Muscle layer of colon (tissue), 2 donors: ENCODE results near the gene DNAJC1.

Experiments used
- H3K27ac ChIP-seq: one replicate; pipeline ENCODE4 v1.7.0; 2013; ENCODE audit warnings: low read depth, mild to moderate bottlenecking, low read length, moderate library complexity
- H3K27me3 ChIP-seq, 2 donors: one replicate each; pipeline ENCODE4 v1.7.0; 2013; ENCODE audit warnings: low read length in 2 of 2, mild to moderate bottlenecking in 2 of 2; ENCODE audit not compliant: insufficient read depth in 2 of 2, control insufficient read depth in 1 of 2
- H3K36me3 ChIP-seq: one replicate; pipeline ENCODE4 v1.7.0; 2013; ENCODE audit warnings: mild to moderate bottlenecking, low read length; ENCODE audit not compliant: insufficient read depth
- H3K4me1 ChIP-seq: one replicate; pipeline ENCODE4 v1.7.0; 2013; ENCODE audit warnings: mild to moderate bottlenecking, low read length; ENCODE audit not compliant: insufficient read depth
- H3K4me3 ChIP-seq, 2 donors: one replicate each; pipeline ENCODE4 v1.7.0; 2013; ENCODE audit warnings: low read length in 2 of 2, low read depth in 1 of 2, mild to moderate bottlenecking in 1 of 2, moderate library complexity in 1 of 2
- H3K9ac ChIP-seq: one replicate; pipeline ENCODE4 v1.7.0; 2013; ENCODE audit warnings: low read length
- H3K9me3 ChIP-seq: one replicate; pipeline ENCODE4 v1.7.0; 2013; ENCODE audit warnings: mild to moderate bottlenecking, low read length
- donor health status: abdominal sarcoma.
- donor health status: Adenocarcinoma of cecum.

Gene DNAJC1

DNA sequence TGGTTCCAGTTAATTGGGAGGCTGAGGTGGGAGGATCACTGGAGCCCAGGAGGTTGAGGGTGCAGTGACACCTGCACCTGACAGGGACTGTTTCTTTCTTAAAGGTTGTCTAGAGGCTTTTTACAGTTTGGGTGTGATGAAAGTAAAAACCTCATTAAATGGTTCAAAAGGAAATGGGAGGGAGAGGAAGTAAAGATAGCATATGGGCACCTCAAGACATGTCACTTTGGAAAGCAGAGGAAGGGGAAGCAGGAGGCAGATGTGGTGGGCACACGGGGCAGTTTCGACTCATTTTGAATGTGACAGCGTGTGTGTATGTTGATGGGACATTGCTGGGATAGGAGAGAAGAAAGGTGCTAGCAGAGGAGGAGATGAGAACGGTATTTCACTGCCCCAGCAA lies 266.4 kb downstream of the DNAJC1 start:
- H3K4me1 ChIP-seq = no peaks in the 10 kb centered on the region
- H3K4me3 ChIP-seq = no peak overlapping the region
- H3K9me3 ChIP-seq = no peaks in the 10 kb centered on the region
- H3K27ac ChIP-seq = no peak overlapping the region
- H3K36me3 ChIP-seq = peaks cover 37% of the 10 kb centered on the region
- no peaks in the 10 kb centered on the region for H3K27me3 ChIP-seq
- H3K9ac ChIP-seq = no peak overlapping the region

DNA sequence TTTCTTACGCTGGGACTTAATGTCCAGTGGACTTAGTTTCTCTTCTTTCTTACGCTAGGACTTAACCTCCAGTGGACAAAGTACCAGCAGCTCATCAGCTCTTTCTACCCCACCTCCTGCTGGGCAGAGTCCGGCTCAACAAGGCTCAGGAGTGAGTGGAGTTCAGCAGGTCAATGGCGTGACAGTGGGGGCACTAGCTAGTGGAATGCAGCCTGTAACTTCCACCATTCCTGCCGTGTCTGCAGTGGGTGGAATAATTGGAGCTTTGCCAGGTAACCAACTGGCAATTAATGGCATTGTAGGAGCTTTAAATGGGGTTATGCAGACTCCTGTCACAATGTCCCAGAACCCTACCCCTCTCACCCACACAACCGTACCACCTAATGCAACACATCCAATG lies 269.8 kb downstream of the DNAJC1 start:
- no peak overlapping the region for H3K4me3 ChIP-seq
- H3K27ac ChIP-seq = no peak overlapping the region
- peaks cover 10% of the 10 kb centered on the region for H3K36me3 ChIP-seq
- no peak overlapping the region for H3K9ac ChIP-seq
- H3K9me3 ChIP-seq = no peaks in the 10 kb centered on the region
- no peaks in the 10 kb centered on the region for H3K4me1 ChIP-seq
- no peaks in the 10 kb centered on the region for H3K27me3 ChIP-seq

DNA sequence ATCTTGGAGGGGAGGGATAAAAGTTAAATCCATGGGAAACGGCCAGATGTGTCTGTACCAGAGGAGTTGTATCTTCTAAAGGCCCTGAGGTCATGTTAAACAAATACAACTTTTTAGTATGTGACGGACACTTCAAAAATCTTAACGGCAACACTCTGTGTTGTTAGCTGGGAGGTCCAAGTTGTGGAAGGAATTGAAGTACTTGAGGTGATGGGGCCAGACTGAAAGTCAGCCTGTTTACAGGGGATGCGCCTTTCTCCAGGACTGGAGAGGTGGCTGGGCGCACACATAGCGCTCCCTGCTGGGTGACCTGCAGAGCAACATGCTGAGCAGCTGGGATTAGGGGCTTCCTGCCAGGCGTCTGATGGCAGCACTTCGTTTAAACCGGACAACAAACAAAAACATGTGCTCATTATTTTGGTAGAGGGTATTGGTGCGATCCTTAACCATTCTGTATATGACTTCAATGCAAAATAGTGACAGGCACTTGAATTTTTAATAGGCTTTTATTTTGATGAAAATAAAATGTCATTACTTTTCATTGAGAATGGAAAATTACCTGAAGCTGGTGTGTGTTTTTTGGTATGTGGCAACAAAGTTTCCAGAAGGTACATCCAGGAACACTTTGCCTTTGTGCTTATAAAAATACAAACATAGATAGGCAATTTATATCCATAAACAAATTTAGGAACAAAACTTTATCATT lies 271.3 kb downstream of the DNAJC1 start:
- Histone ChIP-seq H3K27ac (no peak overlapping the region), H3K4me3 (no peak overlapping the region), H3K36me3 (peaks cover 12% of the 10 kb centered on the region), H3K9ac (no peak overlapping the region), H3K9me3 (no peaks in the 10 kb centered on the region), H3K27me3 (no peaks in the 10 kb centered on the region), H3K4me1 (no peaks in the 10 kb centered on the region)

DNA sequence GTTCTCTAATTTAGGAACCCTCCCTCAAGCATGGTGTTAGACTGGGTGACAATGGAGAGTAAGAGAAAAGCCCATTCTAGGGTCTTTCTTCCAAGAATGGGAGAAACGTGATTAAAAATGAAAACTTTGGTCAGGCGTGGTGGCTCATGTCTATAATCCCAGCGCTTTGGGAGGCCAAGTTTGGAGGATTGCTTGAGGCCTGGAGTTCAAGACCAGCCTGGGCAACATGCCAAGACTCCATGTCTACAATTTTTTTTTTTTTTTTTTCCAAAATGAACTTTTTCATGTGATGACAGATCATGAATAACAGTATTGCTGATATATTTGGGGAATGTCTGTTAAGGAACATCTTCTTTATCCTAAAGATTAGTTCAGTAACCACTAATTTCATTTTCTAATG lies 274.9 kb downstream of the DNAJC1 start:
- Histone ChIP-seq H3K4me3 (no peak overlapping the region), H3K36me3 (peaks cover 7% of the 10 kb centered on the region), H3K27ac (no peak overlapping the region), H3K27me3 (no peaks in the 10 kb centered on the region), H3K9ac (no peak overlapping the region), H3K4me1 (peaks cover 17% of the 10 kb centered on the region), H3K9me3 (no peaks in the 10 kb centered on the region)

DNA sequence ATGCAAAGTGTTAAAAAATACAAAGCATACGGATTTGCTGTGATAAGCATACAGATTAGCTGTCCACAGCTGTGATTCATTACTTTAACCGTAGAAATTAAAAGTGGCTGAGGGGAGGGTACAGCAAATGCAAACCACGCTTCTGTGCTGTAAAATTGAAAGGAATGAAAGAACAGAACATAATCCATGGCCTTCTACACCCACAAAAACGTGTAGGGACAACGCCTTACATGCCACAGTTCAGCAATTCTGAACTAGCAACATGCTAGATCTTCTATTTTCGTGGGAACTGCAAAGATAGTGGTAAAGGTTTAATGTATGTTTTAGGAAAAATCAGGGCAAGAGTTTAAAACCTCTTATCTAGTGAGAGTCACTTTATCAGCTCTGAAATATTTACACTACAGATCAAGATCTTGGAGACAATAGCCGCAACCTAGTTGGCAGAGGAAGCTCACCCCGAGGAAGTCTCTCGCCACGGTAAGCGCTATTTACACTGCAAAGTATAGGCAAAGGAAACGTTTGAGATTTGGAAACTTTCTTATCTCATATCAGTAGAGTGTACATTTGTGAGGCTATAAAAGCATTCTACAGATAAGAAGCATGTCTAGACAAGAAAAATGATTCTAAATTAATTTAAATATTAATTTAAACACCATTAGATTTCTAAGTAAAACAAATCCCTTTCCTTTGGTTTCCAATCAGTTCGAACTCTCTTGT lies 275.9 kb downstream of the DNAJC1 start:
- Histone ChIP-seq H3K27me3 (no peaks in the 10 kb centered on the region), H3K4me1 (peaks cover 17% of the 10 kb centered on the region), H3K9me3 (no peaks in the 10 kb centered on the region), H3K27ac (no peak overlapping the region), H3K9ac (no peak overlapping the region), H3K36me3 (peaks cover 7% of the 10 kb centered on the region), H3K4me3 (no peak overlapping the region)

DNA sequence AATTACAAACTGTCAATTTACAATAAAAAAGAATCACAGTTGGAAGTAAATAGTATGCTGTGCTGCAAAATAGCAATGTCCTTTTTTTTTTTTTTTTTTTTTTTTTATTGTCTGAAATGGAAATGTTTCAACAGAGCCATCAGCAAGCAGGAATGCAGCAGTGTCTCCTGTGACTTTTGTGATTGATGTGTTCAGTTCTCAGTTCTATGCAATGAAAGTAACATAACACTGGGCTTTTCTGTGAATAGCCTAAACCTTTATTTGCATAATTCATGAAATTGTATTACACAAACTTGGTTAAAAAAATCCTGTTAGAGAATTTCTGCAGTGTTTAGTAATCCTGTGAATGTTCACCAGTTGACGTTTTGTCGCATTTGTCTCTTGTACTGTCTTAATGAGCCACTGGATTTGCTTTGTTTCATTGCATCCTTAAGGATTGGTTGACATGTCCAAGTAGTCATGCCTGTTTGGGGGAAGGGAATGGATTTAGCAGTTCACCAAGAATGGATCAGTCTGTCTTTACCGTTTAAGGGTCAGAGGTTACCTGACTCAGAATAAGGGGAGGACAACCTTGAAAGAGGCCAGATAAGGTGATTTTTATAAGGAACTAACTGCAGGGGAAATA lies 276.8 kb downstream of the DNAJC1 start:
- Histone ChIP-seq H3K27ac (no peak overlapping the region), H3K27me3 (no peaks in the 10 kb centered on the region), H3K9ac (no peak overlapping the region), H3K36me3 (peaks cover 7% of the 10 kb centered on the region), H3K4me1 (peaks cover 17% of the 10 kb centered on the region), H3K9me3 (no peaks in the 10 kb centered on the region), H3K4me3 (no peak overlapping the region)

DNA sequence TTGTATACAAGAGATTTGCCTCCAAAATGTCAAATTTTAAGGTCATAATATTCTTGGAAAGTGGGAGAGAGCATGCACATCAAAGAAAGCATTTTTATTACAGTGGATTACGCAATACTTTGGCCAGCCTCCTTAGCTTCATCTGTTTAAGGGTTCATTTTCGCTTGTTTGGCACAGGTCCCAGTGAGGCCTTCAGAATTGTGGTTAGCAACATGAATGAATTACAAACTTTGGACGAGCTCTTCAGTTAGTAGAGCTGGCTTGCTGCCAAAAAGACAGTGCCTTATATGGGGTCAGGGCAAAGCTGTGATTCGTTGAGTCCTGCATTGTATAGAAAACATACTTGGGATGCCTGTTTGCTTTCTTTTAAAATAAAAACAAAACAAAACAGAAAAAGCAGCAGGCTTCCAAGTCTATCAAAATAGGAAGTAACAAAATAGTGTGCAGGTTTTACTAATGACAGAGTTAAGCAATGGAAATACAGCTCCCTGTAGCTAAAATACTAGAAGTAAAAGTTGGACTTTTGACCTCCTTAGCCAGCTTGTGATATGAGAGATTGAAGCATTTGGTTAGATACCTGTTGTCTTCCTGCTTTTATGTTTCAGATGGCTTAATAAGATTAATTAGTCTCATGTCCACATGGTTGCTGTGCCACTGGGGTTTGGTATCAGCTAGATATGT lies 278.7 kb downstream of the DNAJC1 start:
- Histone ChIP-seq H3K9ac (no peak overlapping the region), H3K9me3 (no peaks in the 10 kb centered on the region), H3K27me3 (no peaks in the 10 kb centered on the region), H3K27ac (peak overlapping the region; percentile 54), H3K4me1 (peaks cover 17% of the 10 kb centered on the region), H3K36me3 (peaks cover 7% of the 10 kb centered on the region), H3K4me3 (peak overlapping the region in 1 of 2 donors; percentile 14)

DNA sequence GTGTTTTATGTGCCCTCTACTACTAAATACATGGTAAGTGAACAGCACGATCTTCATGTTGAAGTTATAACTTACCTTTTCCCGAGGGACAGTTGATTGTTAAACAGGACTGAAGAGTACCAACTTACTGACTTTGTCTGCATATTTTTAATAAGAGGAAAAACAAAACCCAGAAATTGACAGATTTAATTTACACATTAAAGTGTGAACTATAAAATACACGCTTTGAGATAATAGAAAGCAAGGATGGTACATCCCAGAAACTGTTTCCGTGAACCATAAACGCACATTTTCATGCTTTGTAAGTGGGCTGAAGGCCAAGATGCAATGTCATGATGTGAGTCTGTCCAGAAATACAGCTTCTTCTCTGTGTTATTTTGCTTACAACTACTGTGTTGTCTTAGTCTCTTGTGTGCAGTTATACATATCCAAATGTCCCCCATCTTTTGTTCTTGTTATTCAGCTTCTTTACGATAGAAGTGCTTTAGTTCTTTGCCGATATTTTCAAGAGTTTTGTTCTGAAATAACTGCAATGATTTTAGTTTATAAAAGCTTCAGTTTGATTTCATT lies 279.4 kb downstream of the DNAJC1 start:
- no peaks in the 10 kb centered on the region for H3K9me3 ChIP-seq
- H3K36me3 ChIP-seq = peaks cover 7% of the 10 kb centered on the region
- H3K9ac ChIP-seq = no peak overlapping the region
- peak overlapping the region; percentile 12 for H3K27ac ChIP-seq
- no peak overlapping the region for H3K4me3 ChIP-seq
- no peaks in the 10 kb centered on the region for H3K27me3 ChIP-seq
- H3K4me1 ChIP-seq = peaks cover 17% of the 10 kb centered on the region

DNA sequence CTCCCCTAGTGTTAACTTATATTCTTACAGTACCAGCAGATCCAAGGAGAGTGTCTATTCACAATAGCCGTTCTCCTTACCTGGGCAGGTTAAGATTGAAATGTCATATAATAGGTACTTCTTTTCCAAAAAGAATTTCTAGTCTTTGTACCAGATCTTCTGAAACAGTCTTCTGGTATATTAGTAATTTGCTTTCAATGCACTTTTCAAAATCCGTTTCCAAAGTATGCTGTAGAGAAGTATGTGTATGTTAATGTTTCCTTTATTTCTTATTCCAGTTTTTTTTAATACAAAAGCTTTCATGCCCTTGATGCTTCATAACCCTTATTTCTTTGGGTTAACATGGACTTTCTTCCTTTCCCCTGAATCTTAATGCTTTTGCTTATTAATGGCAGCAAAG lies 281.3 kb downstream of the DNAJC1 start:
- Histone ChIP-seq H3K27ac (no peak overlapping the region), H3K27me3 (no peaks in the 10 kb centered on the region), H3K4me1 (peaks cover 17% of the 10 kb centered on the region), H3K9me3 (no peaks in the 10 kb centered on the region), H3K36me3 (no peaks in the 10 kb centered on the region), H3K4me3 (no peak overlapping the region), H3K9ac (no peak overlapping the region)

DNA sequence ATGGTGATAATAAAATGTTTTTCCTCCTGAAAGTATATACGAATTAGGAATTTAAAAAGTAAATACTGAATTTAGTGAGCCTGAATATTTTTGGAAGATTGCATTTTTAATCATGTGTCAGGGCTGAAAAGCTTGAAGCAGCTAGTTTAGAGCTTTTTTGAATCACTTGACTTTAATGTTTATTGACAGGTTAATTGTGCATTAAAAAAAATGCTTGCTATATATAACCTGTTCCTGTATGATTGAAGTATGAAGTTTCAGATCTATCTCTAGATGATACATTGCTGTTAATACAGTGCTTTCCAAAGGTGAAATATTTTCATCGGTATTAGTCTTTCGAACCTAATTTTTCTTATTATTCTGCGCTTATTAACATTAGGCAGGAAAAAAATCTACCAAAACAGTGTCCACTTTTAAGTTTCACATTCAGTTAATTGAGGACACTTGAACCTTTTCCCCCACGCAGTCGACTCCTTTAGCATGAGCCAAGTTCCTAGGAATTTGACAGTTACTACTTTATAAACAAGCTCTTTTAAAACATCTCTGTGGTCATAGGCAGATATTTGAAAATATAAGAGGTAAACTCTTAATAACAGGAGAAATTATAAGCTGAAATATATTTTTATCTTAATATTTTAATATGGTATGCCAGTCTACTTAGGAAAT lies 282.4 kb downstream of the DNAJC1 start:
- no peak overlapping the region for H3K27ac ChIP-seq
- no peaks in the 10 kb centered on the region for H3K9me3 ChIP-seq
- H3K27me3 ChIP-seq = no peaks in the 10 kb centered on the region
- no peak overlapping the region for H3K4me3 ChIP-seq
- H3K9ac ChIP-seq = no peak overlapping the region
- H3K36me3 ChIP-seq = no peaks in the 10 kb centered on the region
- peaks cover 17% of the 10 kb centered on the region for H3K4me1 ChIP-seq

DNA sequence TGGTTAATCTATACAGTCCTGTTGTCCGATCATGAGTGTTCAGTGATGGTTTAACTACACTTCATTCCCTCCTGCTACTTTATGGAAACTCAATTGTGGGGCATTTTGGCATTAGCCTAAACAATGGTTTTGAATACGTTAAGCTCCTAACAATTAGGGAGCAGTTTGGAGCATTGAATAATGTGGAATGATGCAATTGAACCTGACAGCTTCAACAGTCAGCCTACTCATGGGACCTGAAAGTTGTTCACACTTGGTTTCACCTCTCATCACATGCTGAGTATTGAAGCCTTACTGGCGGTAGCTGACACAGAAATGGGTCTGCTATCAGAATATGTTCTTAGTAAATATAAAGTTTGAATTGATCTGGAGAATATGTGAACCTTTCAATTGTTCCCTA lies 283.4 kb downstream of the DNAJC1 start:
- H3K36me3 ChIP-seq = peaks cover 4% of the 10 kb centered on the region
- no peaks in the 10 kb centered on the region for H3K27me3 ChIP-seq
- no peak overlapping the region for H3K9ac ChIP-seq
- H3K9me3 ChIP-seq = no peaks in the 10 kb centered on the region
- peaks cover 14% of the 10 kb centered on the region for H3K4me1 ChIP-seq
- no peak overlapping the region for H3K4me3 ChIP-seq
- H3K27ac ChIP-seq = no peak overlapping the region
